Activated T-helper 1 cell treated with anti-CD3 and anti-CD28 coated beads, Interleukin-12 subunit alpha, Interleukin-12 subunit beta, Interleukin-2, Interleukin-4 antibody, amounts not matched to agents 30 ng/mL and 10 ng/mL and 1 ng/mL, durations not matched to agents 14 hours and 24 hours and 36 hours (primary cell): ENCODE measurements around the gene CD72. TPM values are rescaled to one million over a fixed set of nuclear protein-coding genes. Genes with fewer than 3 reads are reported as not detected.

Experiments
- DNase-seq: peaks from one replicate; pipeline ENCODE4 v3.0.0; 2021; ENCODE audit warnings: low spot score
- H3K27ac Mint-ChIP-seq: one replicate; pipeline ENCODE4 v1.8.0; 2021; ENCODE audit warnings: mild to moderate bottlenecking, mixed read lengths
- H3K27me3 Mint-ChIP-seq: one replicate; pipeline ENCODE4 v1.8.0; 2022; ENCODE audit warnings: mild to moderate bottlenecking, moderate library complexity, mixed read lengths; ENCODE audit not compliant: insufficient read depth
- H3K36me3 Mint-ChIP-seq: one replicate; pipeline ENCODE4 v1.8.0; 2021; ENCODE audit warnings: low read depth, mixed read lengths
- H3K4me1 Mint-ChIP-seq: one replicate; pipeline ENCODE4 v1.8.0; 2021; ENCODE audit warnings: low read depth, mixed read lengths
- H3K4me3 Mint-ChIP-seq: one replicate; pipeline ENCODE4 v1.8.0; 2021; ENCODE audit warnings: mild to moderate bottlenecking, moderate library complexity, mixed read lengths
- H3K9me3 Mint-ChIP-seq: one replicate; pipeline ENCODE4 v1.8.0; 2021; ENCODE audit warnings: mixed read lengths
- intact Hi-C: fragments of 100-400 bp; cut with micrococcal nuclease; formaldehyde crosslinking; loops from one replicate; pipeline ENCODE4 v1.15.1; 2024
- total RNA-seq: library from RNA; stranded (reverse); gene quantifications from 2 replicates; pipeline ENCODE4 v1.2.3, GENCODE V29; 2022

CD72 gene
- 8.3 and 9.6 TPM in 2 replicates for total RNA-seq

DNA sequence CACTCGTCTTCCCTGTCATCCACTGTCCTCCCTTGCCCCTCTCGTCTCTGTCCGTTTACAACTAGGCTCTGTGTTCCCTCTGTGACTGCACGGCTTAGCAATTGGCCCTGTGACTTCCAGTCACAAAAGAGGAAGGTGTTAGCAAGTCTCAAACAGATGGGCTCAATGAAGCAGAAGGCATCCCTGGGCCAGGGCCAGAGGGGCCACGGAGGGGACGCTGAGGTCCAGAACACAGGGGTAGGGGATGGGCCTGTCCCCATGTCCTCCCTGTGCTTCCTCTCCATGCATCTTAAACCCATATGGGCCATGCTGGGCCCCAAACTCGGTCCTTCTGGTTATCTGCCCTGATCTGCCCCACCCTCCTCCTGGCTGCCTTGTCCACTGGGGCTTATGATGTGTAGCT lies at the start of gene CD72:
TSS of gene CD72 (minus strand) at position 89 of the 403 bp plus-strand sequence. CDS start 110 bp downstream, outside the sequence.
- peaks cover 69% of the 10 kb centered on the region for H3K4me1 Mint-ChIP-seq
- intact Hi-C loops, result loop anchor here (2.0 to 5.0 kb wide), 2 partner anchors 110 to 209 kb away; partner anchors contain the start of genes FAM221B and TMEM8B

DNA sequence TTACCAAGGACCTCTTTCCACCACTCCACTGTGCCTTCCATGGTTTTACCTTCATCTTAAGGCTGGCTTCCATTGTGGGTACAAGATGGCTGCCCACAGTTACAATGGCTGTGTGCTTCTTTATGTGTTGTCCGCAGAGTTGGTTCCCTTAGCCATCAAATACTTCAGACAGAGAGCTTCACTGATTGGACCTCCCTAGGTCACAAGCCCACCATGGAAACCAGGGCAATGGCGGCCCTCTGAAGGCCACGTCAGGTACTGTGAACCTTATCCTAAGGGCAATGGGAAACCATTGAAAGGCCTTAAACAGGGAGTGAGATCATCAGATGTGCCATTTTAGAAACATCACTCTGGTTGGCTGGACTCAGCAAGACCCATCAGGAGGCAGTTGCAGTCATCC lies 49.7 kb upstream of the CD72 start:
- DNase-seq, result no peak
- Mint-ChIP-seq H3K4me3 (no peak overlapping the region), H3K36me3 (peaks cover 1% of the 10 kb centered on the region), H3K9me3 (no peaks in the 10 kb centered on the region), H3K4me1 (peaks cover 25% of the 10 kb centered on the region), H3K27ac (no peak overlapping the region), H3K27me3 (peaks cover 6% of the 10 kb centered on the region)
- intact Hi-C loops, result no loop called here

More for the DNA sequence above, at the start of gene CD72:
- Mint-ChIP-seq H3K9me3 (no peaks in the 10 kb centered on the region), H3K36me3 (peaks cover 3% of the 10 kb centered on the region), H3K27ac (peak within 1 kb of the TSS; percentile 92), H3K27me3 (peaks cover 2% of the 10 kb centered on the region), H3K4me3 (peak within 1 kb of the TSS; percentile 69)
- no peak for DNase-seq

GRCh38 chr9:35666549-35666948 lies 48.3 kb upstream of the CD72 start:
- Mint-ChIP-seq H3K27ac (no peak overlapping the region), H3K9me3 (no peaks in the 10 kb centered on the region), H3K4me3 (no peak overlapping the region), H3K27me3 (no peaks in the 10 kb centered on the region), H3K36me3 (peaks cover 9% of the 10 kb centered on the region), H3K4me1 (peaks cover 39% of the 10 kb centered on the region)
- DNase-seq, result no peak
- intact Hi-C loops, result no loop called here

DNA sequence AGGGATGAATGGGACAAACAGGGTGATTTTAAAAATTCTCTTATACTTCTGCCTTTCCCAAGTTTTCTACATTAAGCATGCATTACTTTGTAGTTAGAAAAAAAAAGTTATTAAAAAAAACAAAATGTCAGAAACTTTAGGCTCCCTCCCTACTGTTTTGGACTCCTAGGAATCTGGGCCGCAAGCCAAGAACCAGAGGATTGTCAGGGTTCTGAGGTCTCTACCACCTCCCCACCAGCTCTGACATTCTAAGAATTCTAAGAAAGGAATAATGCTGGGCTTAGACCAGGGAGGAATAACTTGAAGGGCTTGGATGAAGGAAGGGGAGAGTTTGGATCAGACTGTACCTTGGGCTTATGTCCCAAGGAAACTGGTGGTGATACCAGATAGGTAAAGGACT lies 47.8 kb upstream of the CD72 start:
- peaks cover 41% of the 10 kb centered on the region for H3K4me1 Mint-ChIP-seq
- H3K27me3 Mint-ChIP-seq, result no peaks in the 10 kb centered on the region
- H3K36me3 Mint-ChIP-seq, result peaks cover 9% of the 10 kb centered on the region
- intact Hi-C loops, result no loop called here
- DNase-seq, result no peak
- no peaks in the 10 kb centered on the region for H3K9me3 Mint-ChIP-seq
- H3K27ac Mint-ChIP-seq, result peak overlapping the region; percentile 45
- H3K4me3 Mint-ChIP-seq, result peak overlapping the region; percentile 88

DNA sequence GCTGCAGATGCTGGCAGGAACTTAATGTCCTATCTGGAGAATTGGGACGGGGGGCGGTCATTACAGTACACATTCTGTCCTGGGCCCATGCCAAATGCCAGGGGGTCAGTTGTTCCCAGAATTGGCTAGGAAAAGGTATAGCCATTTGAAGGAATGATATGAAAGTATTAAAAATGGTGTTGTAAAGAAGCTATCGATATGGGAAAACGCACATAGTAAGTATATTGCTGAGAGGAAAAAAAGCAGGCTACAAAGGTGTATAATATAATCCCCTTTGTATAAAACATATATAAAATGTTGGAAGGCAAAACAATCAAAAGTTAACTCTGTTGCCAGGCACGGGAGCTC lies 47.2 kb upstream of the CD72 start:
- H3K4me1 Mint-ChIP-seq, result peaks cover 47% of the 10 kb centered on the region
- intact Hi-C loops, result loop anchor here (1.0 to 2.0 kb wide), 2 partner anchors 19 to 23 kb away; no protein-coding TSS in a partner anchor
- H3K9me3 Mint-ChIP-seq, result no peaks in the 10 kb centered on the region
- no peaks in the 10 kb centered on the region for H3K27me3 Mint-ChIP-seq
- peaks cover 15% of the 10 kb centered on the region for H3K36me3 Mint-ChIP-seq
- no peak for DNase-seq
- peak overlapping the region; percentile 59 for H3K27ac Mint-ChIP-seq
- peak overlapping the region; percentile 88 for H3K4me3 Mint-ChIP-seq

- intact Hi-C loops, result loop anchor here (1.0 to 2.0 kb wide), 2 partner anchors 18 to 24 kb away; no protein-coding TSS in a partner anchor
- Mint-ChIP-seq H3K36me3 (peaks cover 20% of the 10 kb centered on the region), H3K9me3 (no peaks in the 10 kb centered on the region), H3K4me3 (peak within 1 kb of the TSS; percentile 88), H3K4me1 (peaks cover 53% of the 10 kb centered on the region), H3K27ac (peak within 1 kb of the TSS; percentile 79), H3K27me3 (no peaks in the 10 kb centered on the region)
- peak; percentile 76 for DNase-seq
These were observed 46.6 kb upstream of the CD72 start, which contains the start of gene ARHGEF39 for GRCh38 chr9:35664531-35665470. Gene ARHGEF39, minus strand, starts transcription at chr9:35665195. Its CDS starts 26 bp downstream, at chr9:35665169.

GRCh38 chr9:35662437-35662836 lies 44.2 kb upstream of the CD72 start:
- H3K36me3 Mint-ChIP-seq, result peaks cover 28% of the 10 kb centered on the region
- no peaks in the 10 kb centered on the region for H3K9me3 Mint-ChIP-seq
- H3K4me3 Mint-ChIP-seq, result peak overlapping the region; percentile 66
- no peak for DNase-seq
- intact Hi-C loops, result no loop called here
- H3K27ac Mint-ChIP-seq, result peak overlapping the region; percentile 80
- H3K4me1 Mint-ChIP-seq, result peaks cover 70% of the 10 kb centered on the region
- H3K27me3 Mint-ChIP-seq, result peaks cover 2% of the 10 kb centered on the region

DNA sequence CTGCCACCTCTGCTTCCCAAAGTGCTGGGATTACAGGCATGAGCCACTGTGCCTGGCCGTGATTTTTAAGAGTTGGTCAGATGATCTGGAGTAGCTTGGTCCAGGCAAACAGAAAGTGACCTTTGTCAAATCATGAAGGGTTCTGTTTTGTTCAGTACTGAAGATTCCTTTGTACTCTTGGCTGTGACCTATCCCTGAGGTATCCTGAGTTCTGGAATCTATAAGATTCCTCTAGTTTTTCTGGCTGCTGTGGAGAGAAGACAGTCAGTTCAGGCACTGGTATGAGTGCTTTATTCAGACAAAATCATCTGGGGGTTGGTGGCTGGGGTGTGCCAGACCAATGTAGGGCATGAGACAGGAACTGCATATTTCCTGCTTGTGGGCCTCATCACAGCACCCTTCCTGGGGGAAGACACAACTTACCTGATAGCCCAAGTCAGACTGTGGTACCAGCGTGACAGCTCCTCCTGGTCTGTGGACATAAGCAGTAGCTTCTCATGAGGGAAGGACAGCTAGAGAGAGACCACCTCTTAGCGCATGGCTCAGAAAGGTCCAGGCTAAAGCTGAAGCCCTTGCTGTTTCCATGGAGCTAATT lies 43.6 kb upstream of the CD72 start:
- H3K36me3 Mint-ChIP-seq, result peaks cover 28% of the 10 kb centered on the region

DNA sequence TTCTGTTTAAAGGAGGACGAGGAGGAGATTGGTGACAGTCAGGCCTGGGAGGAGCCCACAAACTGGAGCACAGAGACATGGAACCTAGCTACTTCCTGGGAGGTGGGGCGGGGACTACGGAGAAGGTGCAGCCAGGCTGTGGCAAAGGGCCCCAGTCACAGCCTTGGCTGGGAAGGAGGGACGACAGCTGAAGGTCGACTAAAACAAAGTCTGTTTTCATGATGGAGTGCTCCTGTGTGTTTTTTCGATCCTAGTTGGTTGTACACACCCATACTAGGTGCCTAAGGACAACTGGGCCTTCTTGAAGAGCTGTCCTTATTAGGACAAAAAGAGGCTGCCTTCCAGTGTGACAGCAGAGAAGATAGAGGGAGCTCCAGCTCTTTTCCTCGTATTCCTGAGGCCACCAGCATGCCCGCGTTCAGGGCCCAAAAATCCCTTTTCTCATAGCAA lies 42.8 kb upstream of the CD72 start:
- H3K9me3 Mint-ChIP-seq, result no peaks in the 10 kb centered on the region
- peaks cover 2% of the 10 kb centered on the region for H3K27me3 Mint-ChIP-seq
- peaks cover 26% of the 10 kb centered on the region for H3K36me3 Mint-ChIP-seq
- peak overlapping the region; percentile 60 for H3K4me3 Mint-ChIP-seq
- H3K4me1 Mint-ChIP-seq, result peaks cover 78% of the 10 kb centered on the region
- intact Hi-C loops, result no loop called here
- peak overlapping the region; percentile 58 for H3K27ac Mint-ChIP-seq
- DNase-seq, result no peak

More for the DNA sequence above, 43.6 kb upstream of the CD72 start:
- no peaks in the 10 kb centered on the region for H3K9me3 Mint-ChIP-seq
- peak overlapping the region; percentile 66 for H3K4me3 Mint-ChIP-seq
- intact Hi-C loops, result no loop called here
- H3K27ac Mint-ChIP-seq, result peak overlapping the region; percentile 47
- H3K4me1 Mint-ChIP-seq, result peaks cover 76% of the 10 kb centered on the region
- DNase-seq, result no peak
- H3K27me3 Mint-ChIP-seq, result peaks cover 2% of the 10 kb centered on the region

DNA sequence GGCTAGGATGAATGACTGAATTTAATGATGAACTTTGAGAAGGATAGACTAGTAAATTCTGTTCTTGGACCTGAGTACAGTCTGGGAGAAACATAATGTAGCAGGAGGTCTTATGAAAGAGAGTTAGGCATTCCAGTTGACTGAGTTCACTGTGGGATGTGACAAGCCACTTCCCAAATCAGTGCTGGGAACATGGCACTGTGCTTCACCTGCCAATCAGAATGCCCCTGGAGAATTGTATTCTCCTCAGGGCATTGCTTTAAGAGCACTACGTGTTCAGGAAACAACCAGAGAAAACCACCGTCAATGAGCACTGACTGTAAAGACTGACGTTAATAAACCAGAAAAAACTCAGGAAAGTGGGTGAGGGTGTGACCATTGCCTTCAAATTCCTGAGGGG lies 41.1 kb upstream of the CD72 start:
- H3K27ac Mint-ChIP-seq, result peak overlapping the region; percentile 66
- DNase-seq, result no peak
- H3K9me3 Mint-ChIP-seq, result no peaks in the 10 kb centered on the region
- peaks cover 2% of the 10 kb centered on the region for H3K27me3 Mint-ChIP-seq
- intact Hi-C loops, result loop anchor here (2.0 kb wide), 2 partner anchors 31 to 155 kb away; partner anchors contain the start of gene HINT2
- peaks cover 26% of the 10 kb centered on the region for H3K36me3 Mint-ChIP-seq
- H3K4me1 Mint-ChIP-seq, result peaks cover 76% of the 10 kb centered on the region
- H3K4me3 Mint-ChIP-seq, result peak overlapping the region; percentile 84

- peaks cover 26% of the 10 kb centered on the region for H3K36me3 Mint-ChIP-seq
- H3K4me1 Mint-ChIP-seq, result peaks cover 71% of the 10 kb centered on the region
- intact Hi-C loops, result loop anchor here (1.0 to 2.0 kb wide), 3 partner anchors 32 to 156 kb away; partner anchors contain the start of gene HINT2
- peak overlapping the region; percentile 66 for H3K27ac Mint-ChIP-seq
- H3K27me3 Mint-ChIP-seq, result peaks cover 2% of the 10 kb centered on the region
- no peaks in the 10 kb centered on the region for H3K9me3 Mint-ChIP-seq
- H3K4me3 Mint-ChIP-seq, result peak overlapping the region; percentile 84
- no peak for DNase-seq
These were observed 40.7 kb upstream of the CD72 start for GRCh38 chr9:35658968-35659220.

DNA sequence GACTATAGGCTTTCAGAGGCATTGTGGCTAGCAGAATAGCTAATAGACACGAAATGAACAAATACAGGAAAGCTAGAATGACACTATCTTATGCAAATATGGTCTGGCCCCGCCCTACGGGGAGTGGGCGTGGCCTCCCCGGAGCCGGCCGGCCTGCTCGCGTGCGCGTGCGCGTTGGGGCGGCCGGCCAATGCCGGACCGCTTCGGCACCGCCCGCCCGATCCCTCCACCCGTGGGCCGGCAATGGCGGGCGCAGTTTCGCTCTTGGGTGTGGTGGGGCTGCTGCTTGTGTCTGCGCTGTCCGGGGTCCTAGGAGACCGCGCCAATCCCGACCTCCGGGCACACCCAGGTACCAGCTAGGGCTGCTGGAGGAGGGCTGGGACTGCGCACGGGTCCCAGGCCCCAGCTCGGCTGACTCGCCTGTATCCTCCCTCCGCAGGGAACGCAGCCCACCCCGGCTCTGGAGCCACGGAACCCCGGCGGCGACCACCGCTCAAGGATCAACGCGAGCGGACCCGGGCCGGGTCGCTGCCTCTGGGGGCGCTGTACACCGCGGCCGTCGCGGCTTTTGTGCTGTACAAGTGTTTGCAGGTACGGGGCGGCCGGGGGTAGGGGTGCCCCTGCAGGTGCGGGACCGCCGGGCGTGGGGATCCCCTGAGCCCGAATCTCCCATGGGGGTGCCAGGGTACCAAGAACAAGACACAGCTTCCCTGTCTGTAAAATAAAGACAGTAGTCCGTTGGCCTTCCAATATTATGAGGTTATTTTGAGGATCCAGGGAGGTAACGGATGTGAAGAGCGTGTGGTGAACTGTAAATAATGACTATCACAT lies 40.1 kb upstream of the CD72 start, which contains the start of gene CCDC107:
TSS of gene CCDC107 (plus strand) at position 156 of the 831 bp plus-strand sequence. CDS start at position 244, 88 bp downstream.
- Mint-ChIP-seq H3K4me1 (peaks cover 66% of the 10 kb centered on the region), H3K36me3 (peaks cover 26% of the 10 kb centered on the region), H3K9me3 (no peaks in the 10 kb centered on the region), H3K27me3 (peaks cover 2% of the 10 kb centered on the region), H3K4me3 (peak within 1 kb of the TSS; percentile 84), H3K27ac (peak within 1 kb of the TSS; percentile 99)
- DNase-seq, result peak; percentile 80
- intact Hi-C loops, result loop anchor here (1.0 to 2.0 kb wide), 3 partner anchors 32 to 156 kb away; partner anchors contain the start of gene HINT2
